Immature natural killer cell (primary cell): Measurements from ENCODE around the gene TNRC6A. TPM values are rescaled to one million over a fixed set of nuclear protein-coding genes. Genes with fewer than 3 reads are reported as not detected.
"Not testable (repeated sequence)": the region's sequence is repeated elsewhere in the genome, so short reads cannot be mapped to it uniquely, and the experiment has no call there.

ENCODE experiments used
- DNase-seq, 3 donors: peaks; one replicate each; pipeline ENCODE4 v3.0.0; 2022; ENCODE audit warnings: mixed read lengths in 1 of 3
- H3K27ac Mint-ChIP-seq, 6 donors: one replicate each; pipeline ENCODE4 v1.8.0; 2020; ENCODE audit warnings: mixed read lengths in 6 of 6, mild to moderate bottlenecking in 5 of 6, inconsistent platforms in 4 of 6, moderate library complexity in 3 of 6
- H3K27me3 Mint-ChIP-seq, 3 donors: one replicate each; pipeline ENCODE4 v1.8.0; 2020 to 2021; ENCODE audit warnings: low read depth in 3 of 3, mild to moderate bottlenecking in 3 of 3, mixed read lengths in 3 of 3, moderate library complexity in 3 of 3, inconsistent platforms in 1 of 3
- H3K36me3 Mint-ChIP-seq, 3 donors: one replicate each; pipeline ENCODE4 v1.8.0; 2020; ENCODE audit warnings: mixed read lengths in 3 of 3, inconsistent platforms in 2 of 3, mild to moderate bottlenecking in 2 of 3
- H3K4me1 Mint-ChIP-seq, 2 donors: one replicate each; pipeline ENCODE4 v1.8.0; 2020; ENCODE audit warnings: inconsistent platforms in 2 of 2, mild to moderate bottlenecking in 2 of 2, mixed read lengths in 2 of 2, moderate library complexity in 1 of 2
- H3K4me3 Mint-ChIP-seq, 5 donors: one replicate each; pipeline ENCODE4 v1.8.0; 2020; ENCODE audit warnings: mild to moderate bottlenecking in 5 of 5, mixed read lengths in 5 of 5, inconsistent platforms in 3 of 5, moderate library complexity in 3 of 5
- H3K9me3 Mint-ChIP-seq, 6 donors: one replicate each; pipeline ENCODE4 v1.8.0; 2020; ENCODE audit warnings: mild to moderate bottlenecking in 6 of 6, mixed read lengths in 6 of 6, inconsistent platforms in 4 of 6, moderate library complexity in 3 of 6
- polyA plus RNA-seq, 3 donors: library from polyadenylated mRNA; unstranded; fragments of 300-500 nt; fragmentation: Illumina TruSeq; gene quantifications; one replicate each; pipeline ENCODE4 v1.2.3, GENCODE V29; 2021

TNRC6A gene
- polyA plus RNA-seq, 3 donors from 2014 or later = 3.6 to 10.1 (median 3.9) TPM

GRCh38 chr16:24852281-24852721 is 122.8 kb downstream of the TNRC6A start:
- no peaks in the 10 kb centered on the region for H3K4me1 Mint-ChIP-seq
- H3K9me3 Mint-ChIP-seq = no peaks in the 10 kb centered on the region
- peaks cover 0 to 5% (median 1%) of the 10 kb centered on the region in 3 donors for H3K36me3 Mint-ChIP-seq
- H3K27me3 Mint-ChIP-seq = peaks cover 0 to 3% (median 1%) of the 10 kb centered on the region in 3 donors
- DNase-seq = no peak
- H3K4me3 Mint-ChIP-seq = no peak overlapping the region
- H3K27ac Mint-ChIP-seq = no peak overlapping the region

DNA sequence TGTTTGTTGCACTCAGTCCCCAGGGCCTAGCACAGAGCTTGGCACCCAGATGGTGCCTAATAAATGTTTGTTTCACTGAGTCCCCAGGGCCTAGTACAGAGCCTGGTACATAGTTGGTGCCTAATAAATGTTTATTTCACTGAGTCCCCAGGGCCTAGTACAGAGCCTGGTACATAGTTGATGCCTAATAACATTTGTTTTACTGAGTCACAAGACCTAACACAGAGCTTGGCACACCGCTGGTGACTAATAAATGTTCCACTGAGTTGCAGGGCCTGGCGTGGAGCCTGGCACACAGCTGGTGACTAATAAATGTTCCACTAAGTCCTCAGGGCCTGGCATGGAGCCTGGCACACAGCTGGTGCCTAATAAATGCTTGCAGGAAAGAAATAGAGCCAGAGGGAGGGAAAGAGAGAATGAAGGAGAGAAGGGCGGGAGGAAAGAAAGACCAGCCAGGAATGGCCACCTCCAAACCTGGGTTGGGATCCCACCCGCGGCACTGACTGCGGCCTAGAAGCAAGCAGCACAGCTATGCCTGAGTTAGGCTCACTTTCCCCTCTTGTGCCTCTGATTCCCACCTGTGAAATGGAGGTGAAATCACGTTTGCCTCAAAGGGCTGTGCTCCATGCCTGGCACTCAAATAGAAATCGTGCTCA is 123.8 kb downstream of the TNRC6A start:
- no peak overlapping the region for H3K4me3 Mint-ChIP-seq
- H3K27ac Mint-ChIP-seq = no peak overlapping the region
- no peaks in the 10 kb centered on the region for H3K9me3 Mint-ChIP-seq
- no peaks in the 10 kb centered on the region for H3K4me1 Mint-ChIP-seq
- H3K27me3 Mint-ChIP-seq = peaks cover under 1 to 3% (median 1%) of the 10 kb centered on the region in 3 donors
- no peak for DNase-seq
- H3K36me3 Mint-ChIP-seq = peaks cover 0 to 5% (median 0%) of the 10 kb centered on the region in 3 donors

DNA sequence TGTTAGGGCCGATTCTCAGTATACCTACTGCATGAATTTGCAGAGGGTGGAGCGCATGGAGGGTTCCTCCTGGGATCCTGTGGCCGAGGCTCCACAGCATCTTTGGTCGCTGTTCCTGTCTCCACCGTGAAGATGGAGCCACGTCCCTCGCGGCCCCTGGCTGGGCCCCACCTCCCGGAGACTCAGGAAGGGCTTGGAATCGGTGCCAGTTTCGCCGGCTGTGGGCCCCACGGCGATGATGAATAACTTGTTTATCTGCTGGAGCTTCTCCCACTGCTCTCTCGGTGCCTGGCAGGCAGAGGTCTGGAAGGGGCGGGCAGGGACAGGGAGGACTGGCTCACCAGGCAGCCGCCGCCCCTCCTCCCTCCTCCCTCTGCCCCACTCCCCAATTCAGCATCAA is 124.4 kb downstream of the TNRC6A start:
- DNase-seq = no peak
- no peak overlapping the region for H3K27ac Mint-ChIP-seq
- H3K4me1 Mint-ChIP-seq = no peaks in the 10 kb centered on the region
- H3K36me3 Mint-ChIP-seq = peaks cover 0 to 5% (median 0%) of the 10 kb centered on the region in 3 donors
- H3K4me3 Mint-ChIP-seq = no peak overlapping the region
- H3K27me3 Mint-ChIP-seq = peaks cover 1 to 3% (median 1%) of the 10 kb centered on the region in 3 donors
- no peaks in the 10 kb centered on the region for H3K9me3 Mint-ChIP-seq

DNA sequence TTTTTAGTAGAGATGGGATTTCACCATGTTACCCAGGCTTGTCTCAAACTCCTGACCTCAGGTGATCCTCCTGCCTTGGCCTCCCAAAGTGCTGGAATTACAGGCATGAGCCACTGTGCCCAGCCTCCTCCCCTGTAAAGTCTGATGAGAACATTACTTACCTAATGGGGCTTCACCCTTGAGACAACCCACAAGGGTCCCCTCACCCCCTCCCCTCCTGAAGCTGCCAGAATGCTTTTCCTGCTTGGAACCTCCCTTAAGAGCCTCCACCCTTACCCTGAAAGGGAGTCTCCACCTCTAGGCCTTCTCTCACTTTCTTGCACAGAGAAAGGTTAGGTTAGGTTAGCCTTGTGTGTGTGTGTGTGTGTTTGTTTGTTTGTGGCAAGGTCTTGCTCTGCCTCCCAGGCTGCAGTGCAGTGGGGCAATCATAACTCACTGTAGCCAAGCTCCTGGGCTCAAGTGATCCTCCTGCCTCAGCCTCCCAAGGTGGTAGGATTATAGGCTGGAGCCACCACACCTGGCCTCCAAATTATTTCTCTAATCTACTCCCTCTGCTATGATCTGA is 125.2 kb downstream of the TNRC6A start:
- H3K4me1 Mint-ChIP-seq = no peaks in the 10 kb centered on the region

GRCh38 chr16:24855678-24856077 is 126.2 kb downstream of the TNRC6A start:
- Mint-ChIP-seq H3K4me1 (no peaks in the 10 kb centered on the region), H3K4me3 (no peak overlapping the region), H3K9me3 (no peaks in the 10 kb centered on the region)

More for the DNA sequence above, 125.2 kb downstream of the TNRC6A start:
- Mint-ChIP-seq H3K27me3 (peaks cover under 1 to 3% (median 2%) of the 10 kb centered on the region in 3 donors), H3K27ac (no peak overlapping the region), H3K36me3 (peaks cover 0 to 5% (median 0%) of the 10 kb centered on the region in 3 donors), H3K4me3 (no peak overlapping the region), H3K9me3 (no peaks in the 10 kb centered on the region)
- DNase-seq = no peak

GRCh38 chr16:24856871-24857270 is 127.4 kb downstream of the TNRC6A start:
- H3K27me3 Mint-ChIP-seq, H3K9me3 Mint-ChIP-seq, H3K27ac Mint-ChIP-seq, H3K36me3 Mint-ChIP-seq, DNase-seq, H3K4me3 Mint-ChIP-seq, H3K4me1 Mint-ChIP-seq: not testable (repeated sequence)

More at GRCh38 chr16:24855678-24856077, 126.2 kb downstream of the TNRC6A start:
- DNase-seq = no peak
- Mint-ChIP-seq H3K27ac (no peak overlapping the region), H3K36me3 (peaks cover 0 to 5% (median 0%) of the 10 kb centered on the region in 3 donors), H3K27me3 (peaks cover 0 to 2% (median 0%) of the 10 kb centered on the region in 3 donors)

DNA sequence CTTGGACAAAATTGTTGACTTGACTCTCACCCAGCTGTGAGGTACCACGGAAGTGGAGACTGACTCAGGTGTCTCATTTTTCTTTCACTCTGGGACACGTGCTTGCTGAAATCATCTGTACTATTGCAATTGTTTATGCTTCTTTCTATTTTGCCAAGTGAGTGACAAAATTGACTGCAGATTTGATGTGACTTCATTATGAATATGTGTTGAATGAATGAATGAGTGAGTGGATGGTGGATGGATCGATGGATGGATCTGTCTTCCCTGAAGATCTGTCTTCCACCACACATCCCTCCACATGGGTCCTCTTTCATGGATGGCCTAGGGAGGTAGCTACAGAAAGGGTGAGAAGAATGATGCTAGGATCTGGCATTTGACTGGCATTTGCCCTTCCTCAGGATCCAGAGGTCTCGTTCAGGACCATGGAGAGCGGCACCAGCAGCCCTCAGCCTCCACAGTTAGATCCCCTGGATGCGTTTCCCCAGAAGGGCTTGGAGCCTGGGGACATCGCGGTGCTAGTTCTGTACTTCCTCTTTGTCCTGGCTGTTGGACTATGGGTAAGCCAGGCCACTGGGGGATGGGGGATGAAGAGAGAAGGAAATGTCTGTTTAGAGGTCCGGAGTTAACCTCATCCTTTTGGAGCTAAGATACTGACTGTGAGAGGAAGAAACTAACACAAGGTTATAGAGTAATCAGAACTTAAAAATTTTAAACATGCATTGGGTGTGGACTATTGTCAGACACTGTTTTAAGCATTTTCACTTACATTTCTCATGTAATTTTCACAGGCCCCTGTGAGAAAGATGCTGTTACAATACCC is 129.0 kb downstream of the TNRC6A start:
- H3K4me1 Mint-ChIP-seq = no peaks in the 10 kb centered on the region
- peaks cover 0 to 5% (median 4%) of the 10 kb centered on the region in 3 donors for H3K27me3 Mint-ChIP-seq
- no peaks in the 10 kb centered on the region for H3K9me3 Mint-ChIP-seq
- H3K36me3 Mint-ChIP-seq = peaks cover 0 to 8% (median 0%) of the 10 kb centered on the region in 3 donors
- no peak overlapping the region for H3K27ac Mint-ChIP-seq
- DNase-seq = peak; percentile 10 to 29 (median 23)
- H3K4me3 Mint-ChIP-seq = no peak overlapping the region

DNA sequence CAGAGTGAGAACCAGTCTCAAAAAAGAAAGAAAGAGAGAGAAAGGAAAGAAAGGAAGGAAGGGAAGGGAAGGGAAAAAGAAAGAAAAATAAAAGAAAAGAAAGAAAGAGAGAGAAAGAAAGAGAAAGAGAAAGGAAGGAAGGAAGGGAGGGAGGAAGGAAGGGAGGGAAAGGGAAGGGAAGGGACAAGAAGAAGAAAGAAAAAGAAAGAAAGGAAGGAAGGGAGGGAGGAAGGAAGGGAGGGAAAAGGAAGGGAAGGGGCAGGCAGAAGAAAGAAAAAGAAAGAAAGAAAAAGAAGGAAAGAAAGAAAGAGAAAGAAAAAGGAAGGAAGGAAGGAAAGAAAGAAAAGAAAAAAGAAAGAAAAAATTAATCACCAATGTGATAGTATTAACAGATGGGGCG is 132.0 kb downstream of the TNRC6A start:
- Mint-ChIP-seq H3K4me3 (no peak overlapping the region), H3K27me3 (peaks cover 4 to 7% (median 6%) of the 10 kb centered on the region in 3 donors), H3K36me3 (peaks cover 0 to 17% (median 12%) of the 10 kb centered on the region in 3 donors), H3K4me1 (no peaks in the 10 kb centered on the region), H3K9me3 (peaks cover 0 to 8% (median 6%) of the 10 kb centered on the region in 6 donors), H3K27ac (no peak overlapping the region)
- DNase-seq = no peak

DNA sequence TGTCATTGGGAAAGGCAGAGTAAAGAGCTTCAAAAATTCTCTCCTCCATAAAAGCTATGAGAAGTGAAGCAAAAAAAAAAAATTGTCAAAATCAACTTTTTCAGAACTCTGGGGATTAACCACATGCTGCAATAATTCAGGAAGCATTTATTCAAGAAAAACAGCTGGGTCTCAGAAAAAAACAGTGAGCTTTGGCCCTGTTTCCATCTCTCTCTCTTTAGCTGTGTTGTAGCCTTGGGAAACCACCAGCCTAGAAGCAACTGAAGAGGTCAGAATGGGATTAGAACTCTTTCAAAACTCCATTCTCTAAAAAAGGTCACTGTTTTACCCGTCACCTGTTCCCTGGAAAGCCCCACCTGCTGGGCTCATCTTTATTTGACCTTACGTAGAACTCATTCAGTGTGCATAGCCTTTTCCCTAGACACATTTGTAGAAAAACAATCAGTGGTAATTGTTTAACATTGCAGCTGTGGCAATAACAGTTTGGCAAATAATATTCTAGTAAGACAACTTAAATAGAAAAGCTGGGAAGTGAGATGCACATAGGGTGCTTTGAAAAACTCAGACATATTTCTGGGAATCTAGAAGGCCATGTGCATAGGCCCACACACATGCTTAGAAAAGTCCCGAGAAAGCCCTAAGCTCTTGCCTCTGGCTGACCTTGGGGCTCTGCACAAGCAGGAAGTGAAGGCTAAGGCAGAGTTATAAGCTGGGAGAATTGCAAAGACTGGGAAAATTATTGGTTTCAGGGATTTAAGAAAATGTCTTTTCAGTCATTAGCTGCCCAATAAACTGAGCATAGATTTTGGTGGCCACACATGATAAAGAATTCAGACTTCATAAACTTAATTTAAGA is 134.4 kb downstream of the TNRC6A start:
- no peak overlapping the region for H3K27ac Mint-ChIP-seq

DNA sequence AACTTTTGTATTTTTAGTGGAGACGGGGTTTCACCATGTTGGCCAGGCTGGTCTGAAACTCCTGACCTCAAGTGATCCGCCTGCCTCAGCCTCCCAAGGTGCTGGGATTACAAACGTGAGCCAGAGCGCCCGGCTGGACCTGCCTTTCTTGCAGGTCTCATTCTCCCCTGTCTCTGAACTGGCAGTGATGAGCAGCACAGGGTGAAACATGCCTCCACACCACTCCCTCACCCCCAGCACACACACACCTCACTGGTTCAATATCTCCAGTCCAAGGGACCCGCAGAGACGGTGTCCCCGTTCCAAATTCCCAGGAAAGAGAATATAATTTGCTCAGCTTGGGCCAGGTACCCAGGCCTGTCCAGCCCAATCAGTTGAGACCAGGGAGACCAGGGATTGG is 139.6 kb downstream of the TNRC6A start:
- Mint-ChIP-seq H3K4me3 (no peak overlapping the region), H3K9me3 (peaks cover 0 to 5% (median 4%) of the 10 kb centered on the region in 6 donors), H3K4me1 (no peaks in the 10 kb centered on the region), H3K36me3 (peaks cover 0 to 13% (median 8%) of the 10 kb centered on the region in 3 donors), H3K27me3 (peaks cover 1 to 13% (median 1%) of the 10 kb centered on the region in 3 donors), H3K27ac (no peak overlapping the region)
- DNase-seq = no peak

More for the DNA sequence above, 134.4 kb downstream of the TNRC6A start:
- H3K9me3 Mint-ChIP-seq = peaks cover 0 to 8% (median 6%) of the 10 kb centered on the region in 6 donors
- H3K4me3 Mint-ChIP-seq = no peak overlapping the region
- no peaks in the 10 kb centered on the region for H3K4me1 Mint-ChIP-seq
- DNase-seq = no peak
- H3K27me3 Mint-ChIP-seq = peaks cover 4 to 9% (median 6%) of the 10 kb centered on the region in 3 donors
- peaks cover 0 to 21% (median 12%) of the 10 kb centered on the region in 3 donors for H3K36me3 Mint-ChIP-seq

- H3K27me3 Mint-ChIP-seq = peaks cover 1 to 9% (median 3%) of the 10 kb centered on the region in 3 donors
- no peak overlapping the region for H3K4me3 Mint-ChIP-seq
- peaks cover 0 to 1% (median 0%) of the 10 kb centered on the region in 6 donors for H3K9me3 Mint-ChIP-seq
- DNase-seq = no peak
- H3K36me3 Mint-ChIP-seq = peaks cover 0 to 7% (median 0%) of the 10 kb centered on the region in 3 donors
- H3K27ac Mint-ChIP-seq = no peak overlapping the region
- H3K4me1 Mint-ChIP-seq = no peaks in the 10 kb centered on the region
Measured at GRCh38 chr16:24871891-24872290, 142.4 kb downstream of the TNRC6A start.

GRCh38 chr16:24873028-24873427 is 143.6 kb downstream of the TNRC6A start:
- no peak for DNase-seq
- Mint-ChIP-seq H3K27ac (no peak overlapping the region), H3K27me3 (peaks cover 1 to 8% (median 3%) of the 10 kb centered on the region in 3 donors), H3K9me3 (peaks cover 0 to 1% (median 0%) of the 10 kb centered on the region in 6 donors), H3K4me1 (no peaks in the 10 kb centered on the region), H3K36me3 (peaks cover 0 to 4% (median 0%) of the 10 kb centered on the region in 3 donors), H3K4me3 (no peak overlapping the region)

- no peak overlapping the region for H3K4me3 Mint-ChIP-seq
- peaks cover 0 to 13% (median 0%) of the 10 kb centered on the region in 3 donors for H3K36me3 Mint-ChIP-seq
- H3K27ac Mint-ChIP-seq = no peak overlapping the region
- peaks cover 3 to 6% (median 4%) of the 10 kb centered on the region in 3 donors for H3K27me3 Mint-ChIP-seq
- no peak for DNase-seq
- H3K4me1 Mint-ChIP-seq = no peaks in the 10 kb centered on the region
- peaks cover 0 to 1% (median 0%) of the 10 kb centered on the region in 6 donors for H3K9me3 Mint-ChIP-seq
Measured at GRCh38 chr16:24875466-24875865, 146.0 kb downstream of the TNRC6A start.
